ENCODE results near the gene TWIST2.

GRCh38 chr2:238894950-238895298, 47.0 kb downstream of the TWIST2 start:
- no peak for TF ChIP-seq EZH2 (IDR thresholded peaks at IDR 0.05)
- TF ChIP-seq POLR2AphosphoS5 (IDR thresholded peaks at IDR 0.05; ENCODE audit: borderline replicate concordance, low read depth, low read length): no peak
